NCI-H82 (cell line): Measurements from ENCODE around the gene TRABD2B.

Experiments
- DNase-seq: peaks from one replicate; lab custom pipeline; 2025; lab: John Stamatoyannopoulos, UW

TRABD2B gene

DNA sequence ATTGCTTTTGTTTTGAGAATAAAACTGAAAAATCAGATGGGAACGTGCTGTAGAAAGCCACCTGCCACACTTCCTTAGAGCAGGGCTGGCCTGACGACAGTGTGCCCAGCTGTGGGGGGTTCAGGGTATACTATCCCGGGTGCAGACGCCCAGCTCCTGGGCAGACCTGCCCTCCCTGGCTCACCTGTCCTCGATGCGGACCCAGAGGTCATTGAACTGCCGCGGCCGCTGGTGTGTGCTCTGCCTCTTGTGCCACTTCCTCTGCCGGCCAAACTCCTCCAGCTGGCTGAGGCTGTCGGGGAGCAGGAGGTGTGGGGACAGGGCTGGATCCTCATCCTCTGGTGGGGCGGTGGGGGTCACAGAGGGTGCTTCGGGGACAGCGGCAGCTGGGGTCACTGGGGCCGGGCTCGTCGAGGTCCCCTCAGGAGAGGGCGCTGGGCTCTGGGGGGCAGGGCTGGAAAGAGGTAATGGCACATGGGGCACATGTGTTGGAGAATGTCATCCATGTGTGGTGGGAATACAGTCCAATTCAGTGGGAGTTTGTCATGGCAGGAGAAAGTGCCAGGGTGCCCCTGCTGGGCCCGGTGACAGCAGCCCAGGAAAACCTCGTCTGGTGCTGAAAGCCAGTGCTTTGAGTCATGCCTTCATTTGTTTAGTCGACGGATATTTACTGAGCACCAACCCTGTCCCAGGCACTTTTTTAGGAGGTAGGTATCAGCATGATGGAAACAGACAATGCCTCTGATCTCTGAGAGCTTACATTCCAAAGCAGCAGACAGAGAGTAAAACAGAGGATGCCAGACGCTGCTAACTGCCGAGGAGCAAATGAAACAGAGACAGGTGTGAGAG lies 222.0 kb downstream of the TRABD2B start:
- DNase-seq = no peak

DNA sequence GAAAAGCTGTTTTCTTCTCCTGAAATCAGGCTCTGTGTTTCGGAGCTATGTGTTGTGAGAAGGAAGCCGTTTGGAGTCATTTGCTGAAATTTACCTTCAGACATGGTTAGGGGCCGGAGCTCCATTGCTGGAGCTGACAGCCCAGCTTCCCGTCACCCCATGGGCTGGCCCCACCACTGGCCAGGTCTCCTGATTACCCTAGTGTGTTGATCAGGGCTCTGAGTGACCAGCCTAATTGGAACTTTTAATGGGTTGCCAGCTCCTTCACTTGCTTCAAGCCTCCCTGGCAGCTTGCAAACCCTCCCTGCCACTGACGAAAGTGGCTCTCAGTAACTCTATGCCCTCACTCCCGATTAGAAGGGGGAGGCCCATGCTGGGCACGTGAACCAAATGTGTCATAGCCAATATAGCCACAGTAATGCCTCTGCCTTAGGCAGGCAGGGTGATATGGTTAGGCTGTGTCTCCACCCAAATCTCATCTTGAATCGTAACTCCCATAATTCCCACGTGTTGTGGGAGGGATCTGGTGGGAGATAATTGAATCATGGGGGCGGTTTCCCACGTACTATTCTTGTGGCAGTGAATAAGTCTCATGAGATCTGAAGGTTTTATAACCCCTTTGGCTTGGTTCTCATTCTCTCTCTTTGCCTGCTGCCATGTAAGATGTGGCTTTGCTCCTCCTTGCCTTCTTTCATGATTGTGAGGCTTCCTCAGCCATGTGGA lies 224.1 kb downstream of the TRABD2B start:
- DNase-seq = no peak

DNA sequence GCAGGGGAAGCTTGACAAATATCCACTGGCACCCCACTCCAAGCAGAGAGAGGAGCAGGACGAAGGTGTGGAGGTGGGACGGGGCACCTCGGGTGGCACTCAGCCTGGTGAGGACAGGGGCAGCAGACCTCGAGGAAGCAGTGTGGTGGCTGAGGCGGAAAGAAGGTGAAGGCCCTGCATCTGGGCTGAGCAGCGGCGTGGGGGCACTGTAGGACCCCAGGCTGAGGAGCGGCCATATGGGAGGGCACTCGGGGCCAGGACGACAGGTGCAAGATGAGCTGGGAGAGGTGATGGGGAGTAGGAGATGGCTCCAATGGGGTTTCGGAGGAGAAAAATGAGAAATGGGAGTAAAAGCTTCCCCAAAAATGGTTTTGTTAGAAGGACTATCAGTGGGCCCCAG lies 224.9 kb downstream of the TRABD2B start:
- DNase-seq = no peak

DNA sequence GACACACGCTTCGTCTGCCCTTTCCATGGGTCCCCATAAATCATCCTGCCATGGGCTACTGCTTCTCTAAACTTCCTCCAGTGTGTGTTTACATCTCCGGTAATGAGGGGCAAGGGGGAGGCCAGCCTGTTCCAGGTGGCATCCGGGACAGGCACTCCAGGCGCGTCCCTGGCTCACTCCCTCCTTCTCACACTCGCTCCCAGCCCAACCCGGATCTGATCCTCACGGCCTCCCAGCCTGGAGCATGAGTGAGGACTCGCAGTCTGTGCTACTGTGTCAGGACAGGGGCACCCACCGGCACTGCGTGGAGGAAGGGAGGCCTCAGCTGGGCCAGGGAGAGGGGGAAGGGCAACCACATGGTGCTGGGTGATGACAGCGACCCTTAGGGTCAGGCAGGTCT lies 225.4 kb downstream of the TRABD2B start:
- DNase-seq = no peak

DNA sequence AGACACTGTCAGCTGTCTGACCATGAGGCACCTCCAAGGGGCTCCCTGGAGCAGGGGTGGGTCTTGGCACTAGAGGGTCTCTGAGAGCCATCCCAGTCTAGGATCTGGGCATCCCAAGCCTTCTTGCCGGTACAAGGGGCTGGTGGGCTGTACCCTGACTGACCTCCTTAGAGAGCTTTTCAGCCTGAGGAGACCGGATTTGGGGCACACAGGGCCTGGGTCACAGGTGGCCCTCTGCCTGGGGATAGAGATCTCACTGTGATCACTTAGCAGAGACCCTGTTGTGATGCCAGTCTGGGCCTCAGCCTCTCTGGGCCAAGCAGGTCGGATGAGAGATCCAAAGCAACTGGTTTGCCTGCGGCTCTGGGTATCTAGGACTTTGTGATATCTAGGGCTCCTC lies 227.2 kb downstream of the TRABD2B start:
- DNase-seq = no peak

DNA sequence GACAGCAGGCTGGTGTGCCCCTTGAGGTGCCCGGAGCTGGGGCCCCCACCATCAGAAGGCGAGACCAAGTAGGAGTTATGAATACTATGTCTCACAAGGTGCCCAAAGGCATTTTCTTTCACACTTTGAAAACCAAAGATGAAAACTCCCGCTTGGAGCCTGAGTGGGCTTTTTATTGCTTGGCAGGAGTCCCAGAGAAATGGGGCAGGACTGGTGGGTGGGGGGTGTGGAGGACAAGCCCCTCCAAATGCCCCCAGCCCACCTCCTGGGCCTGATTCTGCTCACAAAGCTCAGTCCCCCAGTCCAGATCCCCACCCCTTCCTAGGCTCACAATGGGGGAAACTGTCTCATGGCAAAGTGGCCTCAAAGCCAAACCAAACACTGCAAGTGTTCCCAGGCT lies 227.9 kb downstream of the TRABD2B start:
- DNase-seq = no peak

DNA sequence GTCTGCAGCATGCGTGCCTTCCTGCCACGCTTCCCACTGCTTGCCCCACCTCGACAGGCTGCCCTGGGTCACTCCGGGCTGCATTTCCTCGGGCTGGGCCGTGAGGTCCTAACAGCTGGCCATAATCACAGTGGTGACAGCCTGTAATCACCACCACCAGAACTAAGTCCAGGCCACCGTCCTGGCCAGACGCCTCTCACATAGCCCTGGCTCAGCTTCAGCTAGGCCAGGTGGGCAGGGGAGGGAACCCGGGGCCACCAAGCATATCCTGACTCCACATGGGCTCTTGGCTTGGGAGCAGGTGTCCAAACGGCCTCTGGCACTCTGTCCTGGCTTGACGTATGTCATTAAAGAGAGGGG lies 229.5 kb downstream of the TRABD2B start:
- no peak for DNase-seq

DNA sequence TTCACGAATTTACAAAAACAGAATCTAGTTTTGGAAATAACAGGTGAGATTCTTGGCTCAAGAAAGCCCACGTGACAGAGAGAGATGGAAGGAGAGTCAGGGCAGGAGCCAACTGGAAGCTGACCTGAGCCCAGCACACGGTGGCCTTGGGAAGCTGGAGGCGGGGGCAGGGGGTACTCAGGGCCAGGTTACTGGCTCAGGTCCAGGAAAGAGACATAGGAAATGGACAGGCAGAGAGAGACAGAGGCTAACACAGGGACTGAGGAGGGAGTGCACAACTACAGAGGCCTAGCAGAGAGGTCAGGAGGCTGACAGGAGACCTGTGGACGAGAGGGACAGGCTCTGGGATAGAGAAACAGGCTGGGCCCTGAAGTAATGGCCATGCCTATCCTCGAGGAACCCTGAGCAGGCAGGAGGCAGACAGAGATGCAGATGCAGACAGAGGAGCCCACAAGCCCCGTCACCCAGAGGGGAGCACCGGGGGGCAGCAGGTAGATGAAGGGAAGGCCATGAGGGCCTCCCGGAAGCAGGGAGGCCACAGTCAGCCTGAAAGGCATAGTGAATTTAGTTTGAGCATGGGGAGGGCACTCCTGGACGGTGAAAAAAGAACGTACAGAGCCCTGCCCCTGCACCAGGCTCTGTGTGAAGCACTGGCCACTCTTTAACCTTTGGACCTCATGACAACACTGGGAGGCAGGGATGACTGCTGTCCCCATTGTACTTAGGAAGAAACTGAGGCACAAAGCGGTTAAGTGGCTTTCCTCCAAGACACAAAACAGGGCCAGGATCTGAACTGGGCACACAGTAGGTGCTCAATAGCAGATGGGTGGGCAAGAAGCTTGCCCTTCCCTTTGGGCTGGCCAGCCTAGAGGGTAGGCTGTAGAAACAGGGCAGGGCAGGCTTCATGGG lies 230.1 kb downstream of the TRABD2B start:
- no peak for DNase-seq

DNA sequence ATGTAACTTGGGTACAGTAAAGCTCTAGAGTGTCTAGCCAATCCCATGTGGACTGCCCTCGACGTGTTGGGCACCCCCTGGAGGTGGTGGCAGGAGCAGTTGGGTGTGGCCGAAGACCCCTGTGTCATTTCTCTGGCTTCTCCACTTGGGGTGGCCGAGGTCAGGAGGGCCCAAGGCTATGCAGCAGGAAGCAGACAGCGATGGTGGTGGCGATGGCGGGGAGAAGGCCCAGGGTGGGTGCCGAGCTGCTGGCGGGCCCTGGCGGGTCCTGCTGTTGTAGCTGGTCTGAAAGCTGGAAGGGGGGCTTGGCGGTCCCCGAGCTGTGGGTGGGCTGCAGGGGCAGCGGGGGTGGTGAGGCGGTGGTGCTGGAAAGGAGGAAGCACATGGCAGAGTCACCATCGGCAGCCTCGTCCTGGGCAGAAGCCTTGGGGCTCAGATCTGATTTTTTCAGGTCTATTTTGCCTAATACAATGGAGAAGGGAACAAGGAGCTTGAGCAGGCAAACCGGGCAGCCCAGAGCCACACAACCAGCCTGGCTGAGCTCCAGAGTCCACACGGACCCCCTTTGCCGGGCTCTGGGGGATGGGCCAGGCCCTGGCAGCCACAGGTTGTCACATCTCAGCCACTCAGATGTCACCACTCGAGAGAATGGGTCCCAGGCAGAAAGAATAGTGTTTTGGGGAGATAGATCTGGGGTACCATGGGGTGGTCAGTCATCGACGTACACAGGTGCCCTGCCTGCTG lies 231.3 kb downstream of the TRABD2B start:
- DNase-seq = no peak

DNA sequence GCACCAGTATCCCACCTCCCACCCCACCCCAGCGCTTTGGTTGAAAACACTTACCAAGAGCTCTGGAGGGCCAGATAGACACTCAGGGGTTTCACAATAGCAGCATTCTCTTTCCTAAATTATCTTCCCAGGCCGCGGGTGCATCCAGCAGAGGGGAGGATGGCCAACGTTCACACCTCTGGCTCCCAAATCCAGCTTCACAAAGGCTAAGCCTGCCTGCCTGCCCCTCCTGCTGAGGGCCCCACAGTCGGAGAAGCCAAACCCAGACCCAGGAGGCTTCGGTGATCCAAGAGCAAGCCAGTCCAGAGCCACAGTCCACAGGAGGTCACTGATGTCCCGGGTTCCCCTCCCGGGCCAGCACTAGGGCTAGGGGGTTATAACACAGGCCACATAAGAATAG lies 231.9 kb downstream of the TRABD2B start:
- DNase-seq = no peak

DNA sequence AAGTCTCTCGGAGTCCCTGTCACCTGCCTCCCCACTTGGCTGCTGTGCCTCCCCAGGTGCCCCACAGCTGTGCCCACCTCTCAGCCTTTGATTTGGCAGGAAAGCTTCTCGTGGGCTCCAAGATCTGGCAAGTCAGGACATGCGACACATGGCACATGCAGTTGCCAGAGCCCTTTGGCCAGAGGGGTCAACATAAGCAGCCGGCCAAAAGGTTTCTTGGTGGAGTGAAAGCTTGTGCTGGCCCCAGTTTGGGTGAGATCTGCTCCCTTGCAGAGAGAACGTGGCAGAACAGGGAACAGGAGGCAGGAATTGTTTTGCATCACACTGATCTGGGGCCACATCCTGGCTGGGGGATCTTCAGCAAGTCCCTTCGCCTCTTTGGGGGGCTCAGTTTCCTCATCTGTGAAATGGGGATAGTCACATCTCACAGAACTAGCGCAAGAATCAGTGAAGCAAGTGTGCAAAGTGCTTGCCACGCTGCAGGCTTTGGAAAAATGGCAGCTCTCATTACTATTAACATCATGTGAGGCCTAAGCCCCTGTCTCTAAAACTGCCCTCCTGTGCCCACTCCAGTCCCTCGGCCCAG lies 232.6 kb downstream of the TRABD2B start:
- no peak for DNase-seq

DNA sequence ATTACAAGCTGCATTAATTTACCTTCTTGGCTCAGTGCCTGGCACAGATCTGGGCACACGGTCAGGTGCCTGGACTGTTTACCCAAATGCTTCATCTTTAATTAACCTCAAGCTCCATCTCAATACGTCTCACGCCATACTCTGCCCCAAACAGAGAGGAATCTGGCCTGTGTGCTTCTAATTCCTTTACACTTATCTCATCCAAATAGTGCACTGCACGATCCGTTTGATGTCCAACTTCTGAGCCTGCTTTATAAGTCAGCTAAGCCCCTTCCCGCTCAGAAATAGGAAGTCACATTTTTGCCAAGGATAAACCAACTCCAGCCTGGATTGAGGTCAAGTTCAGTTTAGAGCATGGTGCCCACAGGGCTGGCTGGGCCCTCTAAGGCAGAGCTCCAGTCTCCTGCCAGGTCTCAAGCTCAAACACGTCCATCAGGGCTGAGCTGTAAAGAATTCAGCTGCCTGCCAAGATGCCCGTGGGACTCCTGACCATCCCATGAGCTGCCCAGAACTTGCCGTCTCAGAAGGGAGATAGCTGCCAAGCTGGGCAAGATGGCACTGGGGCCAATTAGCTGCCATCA lies 233.5 kb downstream of the TRABD2B start:
- no peak for DNase-seq

DNA sequence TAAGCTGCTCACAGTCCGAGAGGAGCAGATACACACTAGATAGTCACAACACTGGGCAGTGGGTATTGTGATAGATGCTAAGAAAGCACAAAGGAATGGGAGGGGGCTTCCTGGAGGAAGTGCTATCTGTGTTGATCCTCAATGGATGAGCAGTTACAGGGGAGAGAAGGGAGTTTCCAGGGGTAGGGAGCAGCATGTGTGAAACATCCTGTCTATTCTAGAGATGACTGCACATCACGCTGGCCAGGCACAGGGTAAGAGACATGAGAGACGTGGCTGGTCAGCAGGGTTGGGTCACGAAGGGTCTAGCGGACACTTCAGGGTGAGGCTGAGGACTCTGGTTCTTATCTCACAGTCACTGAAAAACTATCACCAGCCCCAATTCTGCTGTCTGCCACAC lies 235.2 kb downstream of the TRABD2B start:
- no peak for DNase-seq

DNA sequence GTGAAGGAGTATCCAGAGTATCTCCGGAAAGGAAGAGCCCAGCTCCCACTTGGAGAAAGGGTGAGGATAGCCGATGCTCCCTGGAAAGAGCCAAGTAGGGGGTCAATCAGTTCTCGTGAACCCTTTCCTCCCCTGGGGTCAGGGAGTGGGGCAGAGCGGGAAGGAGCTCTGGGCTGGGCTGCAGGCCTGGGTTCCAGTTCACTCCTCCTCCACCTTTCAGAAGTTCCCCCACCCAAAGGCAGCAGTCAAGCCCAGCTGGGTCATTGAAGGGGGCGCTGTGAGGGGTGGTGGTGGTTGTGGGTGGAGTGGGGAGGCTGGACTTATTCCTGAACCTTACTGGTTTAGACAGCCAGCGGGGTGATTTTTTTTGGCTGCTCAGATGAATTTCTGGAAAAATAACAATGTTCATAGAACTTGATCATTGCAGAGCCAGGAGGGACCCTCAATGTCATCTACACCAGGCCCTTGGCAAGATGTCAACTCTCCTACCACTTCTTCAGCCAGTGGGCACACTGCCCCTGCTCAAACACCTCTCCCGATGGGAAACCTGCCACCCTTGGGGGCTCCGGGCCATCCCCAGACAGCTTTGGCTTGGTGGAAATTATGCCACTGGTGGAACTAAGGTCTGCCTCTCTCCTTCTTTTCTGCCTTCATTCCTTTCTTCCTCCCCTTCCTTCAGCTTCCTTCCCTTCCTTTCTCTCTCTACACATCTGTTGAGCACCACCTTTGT lies 235.8 kb downstream of the TRABD2B start:
- DNase-seq = no peak

DNA sequence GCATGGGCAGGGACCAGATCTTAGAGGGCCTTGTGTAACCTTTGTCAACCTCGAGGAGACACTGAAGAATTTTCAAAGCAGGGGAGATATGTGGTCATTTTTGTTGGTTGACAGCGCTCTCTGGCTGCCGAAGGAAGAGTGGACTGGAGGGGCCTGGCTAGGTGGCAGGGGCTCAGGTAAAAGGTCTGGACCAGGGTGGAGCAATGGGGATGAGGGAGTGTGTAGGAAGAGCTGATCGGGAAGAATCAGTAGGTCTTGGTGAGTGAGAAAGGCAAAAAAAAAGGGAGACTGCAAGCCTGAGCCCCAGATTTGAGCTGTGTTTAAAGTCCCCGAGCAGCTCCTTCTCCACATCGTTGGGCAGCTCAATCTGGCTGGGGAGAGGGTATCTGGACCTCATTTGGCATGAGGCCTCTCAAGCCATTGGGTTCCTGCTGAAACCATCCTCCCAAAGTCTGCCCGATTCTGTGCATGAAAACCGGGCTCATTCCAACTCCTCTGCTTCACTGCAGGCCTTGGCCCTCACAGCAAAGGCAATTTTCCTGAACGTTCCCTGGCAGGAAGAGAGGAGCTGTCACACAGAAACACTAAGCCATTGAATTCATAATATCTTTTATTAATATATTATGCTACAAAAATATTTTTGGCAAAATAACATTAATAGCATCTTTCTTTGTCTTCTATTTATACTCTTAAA lies 237.1 kb downstream of the TRABD2B start:
- no peak for DNase-seq

DNA sequence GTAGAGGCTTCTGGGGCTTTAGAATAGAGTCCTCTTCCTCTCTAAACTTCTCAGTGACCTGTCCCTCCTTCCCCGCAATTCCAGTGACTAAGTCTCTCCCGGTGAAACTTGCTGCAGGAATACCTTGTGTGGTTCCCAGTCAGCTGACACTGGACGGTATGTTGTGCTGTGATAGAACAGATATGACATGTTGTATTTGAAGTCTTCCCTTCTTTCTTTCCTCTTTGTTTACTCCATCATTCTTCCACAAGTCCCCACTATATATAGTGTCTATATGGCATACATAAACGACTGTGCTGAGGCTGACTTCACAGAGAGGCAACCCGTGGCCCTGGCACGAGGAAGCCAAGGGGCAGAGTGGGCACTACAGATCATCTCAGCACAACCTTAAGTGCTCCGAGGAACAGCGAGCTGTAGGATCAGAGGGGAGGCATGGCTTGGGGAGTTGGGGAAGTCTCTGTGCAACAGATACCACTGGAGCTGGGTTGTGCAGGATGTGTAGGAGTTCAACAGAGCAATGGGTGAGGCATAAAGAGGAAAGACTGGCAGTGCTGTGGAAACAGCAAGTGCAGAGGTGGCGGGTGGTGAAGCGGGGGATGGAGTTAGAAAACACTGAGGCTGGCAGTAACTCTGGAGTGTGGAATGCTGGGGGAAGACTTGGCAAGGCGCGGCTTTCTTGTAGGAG lies 237.8 kb downstream of the TRABD2B start:
- no peak for DNase-seq

DNA sequence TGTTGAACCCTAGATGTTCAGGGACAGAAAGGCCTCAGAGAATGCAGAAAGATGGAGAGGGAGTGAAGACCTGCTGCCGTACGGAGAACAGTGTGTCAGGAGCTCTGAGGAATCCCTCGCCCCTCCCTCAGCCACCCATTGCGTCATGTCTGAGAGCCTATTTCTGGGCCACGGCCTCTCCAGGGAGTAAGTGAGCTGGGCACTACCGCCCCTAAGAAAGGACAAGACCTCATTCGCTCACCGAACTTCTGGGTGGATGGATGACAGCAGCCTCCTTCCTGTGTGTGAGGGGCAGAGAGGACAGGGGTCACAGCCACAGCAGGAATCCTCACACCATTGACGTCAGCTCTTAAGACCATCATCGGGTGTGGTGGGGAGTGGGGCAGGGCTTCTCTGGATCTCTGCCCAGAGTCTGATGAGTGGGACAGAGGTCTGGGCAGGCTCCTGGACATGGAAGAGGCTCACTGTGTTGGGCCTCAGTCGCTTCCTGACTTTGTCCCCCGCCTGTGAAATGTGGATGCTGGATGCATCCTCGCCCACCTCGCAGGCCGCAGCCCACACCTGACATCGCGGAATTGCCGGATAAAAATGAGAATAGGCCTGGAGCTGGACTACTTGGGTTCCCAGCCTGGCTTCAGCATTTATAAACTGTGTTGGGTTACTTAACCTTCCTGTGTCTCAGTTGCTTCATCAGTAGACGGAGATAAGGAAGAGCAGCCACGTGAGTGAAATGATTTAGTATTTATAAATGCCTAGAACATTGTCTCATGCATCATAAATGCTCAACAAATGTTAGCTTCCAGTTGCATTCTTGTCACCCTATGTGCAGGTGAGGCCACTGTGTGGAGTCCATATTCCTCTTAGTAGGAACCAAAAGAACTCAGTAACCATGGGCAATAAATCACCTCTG lies 238.6 kb downstream of the TRABD2B start:
- no peak for DNase-seq
